K562 (cell line): ENCODE measurements around the gene ARID3B. TPM values are rescaled to one million over a fixed set of nuclear protein-coding genes. Genes with fewer than 3 reads are reported as not detected.

ENCODE experiments used
- CGGBP1 ChIP-seq: fragments of 250-450 bp; sonication (Bioruptor Pico); IDR thresholded peaks from 2 replicates; pipeline ENCODE4 v1.9.0; 2021; ENCODE audit warnings: mild to moderate bottlenecking
- DMBX1 ChIP-seq: fragments of 250-450 bp; sonication (Bioruptor Pico); IDR thresholded peaks from 2 replicates; pipeline ENCODE4 v1.8.0; 2022; ENCODE audit warnings: inconsistent platforms, mild to moderate bottlenecking, moderate library complexity, borderline replicate concordance
- KDM2B ChIP-seq: fragments of 250-450 bp; sonication (Bioruptor Pico); IDR thresholded peaks from 2 replicates; pipeline ENCODE4 v1.8.0; 2021; ENCODE audit warnings: mild to moderate bottlenecking, moderate library complexity
- MAX ChIP-seq: sonication (generic); formaldehyde crosslinking; IDR thresholded peaks from 2 replicates; pipeline ENCODE4 v1.9.0; 2022; ENCODE audit warnings: mild to moderate bottlenecking, missing genetic modification reagents
- MITF ChIP-seq: IDR thresholded peaks from 2 replicates; pipeline ENCODE4 v1.6.1; 2014; ENCODE audit warnings: antibody characterized with exemption
- OTX1 ChIP-seq: fragments of 450-650 bp; formaldehyde crosslinking; IDR thresholded peaks from 2 replicates; pipeline ENCODE4 v1.4.0; 2022; ENCODE audit warnings: mild to moderate bottlenecking
- PKNOX1 ChIP-seq: fragments of 450-650 bp; IDR thresholded peaks from 2 replicates; pipeline ENCODE4 v1.6.1; 2016
- PURB ChIP-seq: sonication (generic); formaldehyde crosslinking; IDR thresholded peaks from 2 replicates; pipeline ENCODE4 v1.9.0; 2021; ENCODE audit warnings: low read depth, mild to moderate bottlenecking, missing genetic modification reagents
- RBM39 ChIP-seq: fragments of 200-400 bp; formaldehyde crosslinking; optimal IDR thresholded peaks from 2 replicates; pipeline ENCODE3; 2018; ENCODE audit warnings: low read depth, low read length
- RERE ChIP-seq: sonication (generic); formaldehyde crosslinking; IDR thresholded peaks from 2 replicates; pipeline ENCODE4 v1.8.0; 2023; ENCODE audit warnings: missing genetic modification reagents, mild to moderate bottlenecking, borderline replicate concordance
- SMARCC2 ChIP-seq: fragments of 450-650 bp; IDR thresholded peaks from 2 replicates; pipeline ENCODE4 v1.6.1; 2017; ENCODE audit warnings: antibody characterized with exemption, moderate library complexity, mild to moderate bottlenecking, low read depth
- TCF3 ChIP-seq: sonication (generic); formaldehyde crosslinking; IDR thresholded peaks from 2 replicates; pipeline ENCODE4 v1.4.0; 2020; ENCODE audit warnings: mild to moderate bottlenecking, missing genetic modification reagents
- TCF7L2 ChIP-seq: fragments of 150-350 bp; IDR thresholded peaks from 2 replicates; pipeline ENCODE4 v1.6.1; 2016; ENCODE audit warnings: low read depth, mild to moderate bottlenecking, low read length, moderate library complexity
- ZNF518B ChIP-seq: fragments of 250-450 bp; sonication (Bioruptor Pico); IDR thresholded peaks from 2 replicates; pipeline ENCODE4 v1.5.0; 2021; ENCODE audit warnings: mild to moderate bottlenecking, moderate library complexity
- polyA plus RNA-seq, 8 experiments: library from polyadenylated mRNA; depleted of rRNA in 4 of 8; stranded (reverse) in 5 of 8; unstranded in 3 of 8; fragments of >200 nt; fragmentation: Nextera tagmentation in 2 of 8; fragmentation: Illumina TruSeq in 1 of 8; extraction: Ambion mirVana in 2 of 8; extraction: Trizol in 1 of 8; gene quantifications; 2 replicates each; pipeline versions ENCODE4 v1.2.1 to v1.2.3, GENCODE V29; 2011 to 2014; ENCODE audit warnings: inconsistent platforms in 1 of 8, missing spikeins in 1 of 8
- total RNA-seq, 7 experiments: library from RNA; depleted of rRNA in 6 of 7; stranded (reverse); fragments of >200 nt in 6 of 7; fragmentation: Illumina TruSeq in 2 of 7; extraction: Trizol in 2 of 7; gene quantifications; 2 replicates each; pipeline versions ENCODE4 v1.2.1 to v1.2.3, GENCODE V29; 2011 to 2021; ENCODE audit warnings: low replicate concordance in 1 of 7

ARID3B gene
- total and polyA plus RNA-seq, 9 of the 15 experiments (the other 6 are each of a cell fraction or from before 2014, with no cell fraction given): 0.32 to 15.1 (median 7.1) TPM

- TF ChIP-seq MITF: no peak
- no peak for TF ChIP-seq KDM2B (CRISPR knock-in tag)
- peak; percentile 95 for TF ChIP-seq DMBX1 (CRISPR knock-in tag)
- no peak for TF ChIP-seq RBM39
- no peak for TF ChIP-seq CGGBP1 (CRISPR knock-in tag)
- peak; percentile 57 for TF ChIP-seq PKNOX1
- TF ChIP-seq RERE (CRISPR knock-in tag): 0 out of 2 replicates have a peak, but pooled peaks have one; percentile 62
- peak; percentile 60; the same call in 1 of the 2 replicates for TF ChIP-seq SMARCC2
- TF ChIP-seq TCF7L2: no peak
- TF ChIP-seq PURB (CRISPR knock-in tag): no peak
- TF ChIP-seq MAX (CRISPR knock-in tag): peak; percentile 89
- TF ChIP-seq TCF3 (CRISPR knock-in tag): peak; percentile 99
- 0 out of 2 replicates have a peak, but pooled peaks have one; percentile 22 for TF ChIP-seq OTX1 (CRISPR knock-in tag)
- no peak for TF ChIP-seq ZNF518B (CRISPR knock-in tag)
Measured at GRCh38 chr15:74610302-74610951, 69.4 kb downstream of the ARID3B start (continued).
